ENCODE data around the gene FAM168B.

The FAM168B gene

GRCh38 chr2:131015764-131016163, 77.5 kb downstream of the FAM168B start:
- Histone ChIP-seq H3K4me3 (replicated peaks; ENCODE audit: insufficient read depth, low read length) (no peak overlapping the region), H3K27me3 (ENCODE audit: insufficient read depth, poor library complexity, severe bottlenecking) (peaks cover 13% of the 10 kb centered on the region), H3K27ac (replicated peaks) (no peak overlapping the region)
- DNase-seq (ENCODE audit: low read depth in 1 of 2, low spot score in 1 of 2): no peak
- no peak for TF ChIP-seq SPI1 (IDR thresholded peaks at IDR 0.05; ENCODE audit: borderline replicate concordance, low read depth)
- TF ChIP-seq REST (IDR thresholded peaks at IDR 0.05; ENCODE audit: insufficient replicate concordance, low read depth): no peak
- TF ChIP-seq CTCF (IDR thresholded peaks at IDR 0.05; ENCODE audit: insufficient read depth, low read length): no peak
- no peak for TF ChIP-seq POLR2AphosphoS5 (IDR thresholded peaks at IDR 0.05; ENCODE audit: low read depth)
- TF ChIP-seq GABPA (IDR thresholded peaks at IDR 0.05; ENCODE audit: low read depth): no peak

- Histone ChIP-seq H3K27me3 (ENCODE audit: insufficient read depth, poor library complexity, severe bottlenecking) (peaks cover 13% of the 10 kb centered on the region), H3K4me3 (replicated peaks; ENCODE audit: insufficient read depth, low read length) (no peak overlapping the region), H3K27ac (replicated peaks) (no peak overlapping the region)
- no peak for DNase-seq (ENCODE audit: low read depth in 1 of 2, low spot score in 1 of 2)
- TF ChIP-seq SPI1 (IDR thresholded peaks at IDR 0.05; ENCODE audit: borderline replicate concordance, low read depth) (no peak), CTCF (IDR thresholded peaks at IDR 0.05; ENCODE audit: insufficient read depth, low read length) (no peak), POLR2AphosphoS5 (IDR thresholded peaks at IDR 0.05; ENCODE audit: low read depth) (no peak), GABPA (IDR thresholded peaks at IDR 0.05; ENCODE audit: low read depth) (no peak), REST (IDR thresholded peaks at IDR 0.05; ENCODE audit: insufficient replicate concordance, low read depth) (no peak)
Observed at GRCh38 chr2:131014141-131014540, 79.1 kb downstream of the FAM168B start.

GRCh38 chr2:131011486-131011885, 81.8 kb downstream of the FAM168B start:
- no peak for DNase-seq (ENCODE audit: low read depth in 1 of 2, low spot score in 1 of 2)
- Histone ChIP-seq H3K27me3 (ENCODE audit: insufficient read depth, poor library complexity, severe bottlenecking) (peaks cover 9% of the 10 kb centered on the region), H3K27ac (replicated peaks) (no peak overlapping the region), H3K4me3 (replicated peaks; ENCODE audit: insufficient read depth, low read length) (no peak overlapping the region)
- TF ChIP-seq REST (IDR thresholded peaks at IDR 0.05; ENCODE audit: insufficient replicate concordance, low read depth): no peak
- no peak for TF ChIP-seq POLR2AphosphoS5 (IDR thresholded peaks at IDR 0.05; ENCODE audit: low read depth)
- TF ChIP-seq GABPA (IDR thresholded peaks at IDR 0.05; ENCODE audit: low read depth): no peak
- no peak for TF ChIP-seq CTCF (IDR thresholded peaks at IDR 0.05; ENCODE audit: insufficient read depth, low read length)
- no peak for TF ChIP-seq SPI1 (IDR thresholded peaks at IDR 0.05; ENCODE audit: borderline replicate concordance, low read depth)
